ENCODE measurements around the gene EFHC2. TPM values are rescaled to one million over a fixed set of nuclear protein-coding genes. Genes with fewer than 3 reads are reported as not detected.
A peak's percentile ranks its signal among the peaks of the same experiment; 100 is the strongest.

EFHC2 gene
- total and polyA plus RNA-seq, 2 donors (not counting 1 experiment from before 2014, with no cell fraction given), result 1.1 to 2.6 TPM

GRCh38 chrX:44232081-44232480, 111.4 kb downstream of the EFHC2 start:
- no peak overlapping the region for H3K27ac ChIP-seq (ENCODE audit: insufficient read depth, low read length)
- no peak overlapping the region for H3K9ac ChIP-seq (ENCODE audit: insufficient read depth, low read length)
- no peaks in the 10 kb centered on the region for H3K27me3 ChIP-seq (ENCODE audit: control insufficient read depth, insufficient read depth, low read length)
- H3K4me2 ChIP-seq (ENCODE audit: extremely low read depth, insufficient read depth, low read length), result no peak overlapping the region
- no peak overlapping the region for H2AFZ ChIP-seq (ENCODE audit: low read length)
- no peaks in the 10 kb centered on the region for H4K20me1 ChIP-seq (ENCODE audit: control insufficient read depth, extremely low read depth, insufficient read depth, low read length)
- TF ChIP-seq CTCF (conservative IDR thresholded peaks at IDR 0.05 in 1 of 2, IDR thresholded peaks at IDR 0.05 in 1 of 2; ENCODE audit: low read depth in 1 of 2, low read length in 2 of 2), result no peak
- TF ChIP-seq EZH2 (IDR thresholded peaks at IDR 0.05; ENCODE audit: low read length, missing control alignments), result no peak
- no peak overlapping the region for H3K4me3 ChIP-seq (replicated peaks in 1 of 4; ENCODE audit: control extremely low read depth in 1 of 4, insufficient read depth in 1 of 4, low read depth in 3 of 4, low read length in 4 of 4)
- no peak for DNase-seq (ENCODE audit: low read depth in 2 of 2)
- no peaks in the 10 kb centered on the region for H3K9me3 ChIP-seq (ENCODE audit: control insufficient read depth, insufficient read depth, low read depth, low read length)
- no peaks in the 10 kb centered on the region for H3K79me2 ChIP-seq (ENCODE audit: control insufficient read depth, insufficient read depth, low read length)
- H3K4me1 ChIP-seq (ENCODE audit: control insufficient read depth, extremely low read depth, insufficient read depth, low read length), result no peaks in the 10 kb centered on the region
- H3K36me3 ChIP-seq (ENCODE audit: control insufficient read depth, insufficient read depth, low read length), result no peaks in the 10 kb centered on the region

GRCh38 chrX:44228621-44229020, 114.9 kb downstream of the EFHC2 start:
- Histone ChIP-seq H3K79me2 (ENCODE audit: control insufficient read depth, insufficient read depth, low read length) (no peaks in the 10 kb centered on the region), H2AFZ (ENCODE audit: low read length) (no peak overlapping the region), H3K27me3 (ENCODE audit: control insufficient read depth, insufficient read depth, low read length) (no peaks in the 10 kb centered on the region)

GRCh38 chrX:44227991-44228390, 115.5 kb downstream of the EFHC2 start:
- no peaks in the 10 kb centered on the region for H3K79me2 ChIP-seq (ENCODE audit: control insufficient read depth, insufficient read depth, low read length)
- H2AFZ ChIP-seq (ENCODE audit: low read length), result peak overlapping the region; percentile 46
- no peak overlapping the region for H3K4me3 ChIP-seq (replicated peaks in 1 of 4; ENCODE audit: control extremely low read depth in 1 of 4, insufficient read depth in 1 of 4, low read depth in 3 of 4, low read length in 4 of 4)
- no peak overlapping the region for H3K9ac ChIP-seq (ENCODE audit: insufficient read depth, low read length)
- no peaks in the 10 kb centered on the region for H3K9me3 ChIP-seq (ENCODE audit: control insufficient read depth, insufficient read depth, low read depth, low read length)
- TF ChIP-seq EZH2 (IDR thresholded peaks at IDR 0.05; ENCODE audit: low read length, missing control alignments) (no peak), CTCF (conservative IDR thresholded peaks at IDR 0.05 in 1 of 2, IDR thresholded peaks at IDR 0.05 in 1 of 2; ENCODE audit: low read depth in 1 of 2, low read length in 2 of 2) (no peak)
- peak overlapping the region; percentile 51 for H3K4me2 ChIP-seq (ENCODE audit: extremely low read depth, insufficient read depth, low read length)
- no peaks in the 10 kb centered on the region for H3K36me3 ChIP-seq (ENCODE audit: control insufficient read depth, insufficient read depth, low read length)
- H3K27me3 ChIP-seq (ENCODE audit: control insufficient read depth, insufficient read depth, low read length), result no peaks in the 10 kb centered on the region
- no peak overlapping the region for H3K27ac ChIP-seq (ENCODE audit: insufficient read depth, low read length)
- no peak for DNase-seq (ENCODE audit: low read depth in 2 of 2)
- H3K4me1 ChIP-seq (ENCODE audit: control insufficient read depth, extremely low read depth, insufficient read depth, low read length), result no peaks in the 10 kb centered on the region
- H4K20me1 ChIP-seq (ENCODE audit: control insufficient read depth, extremely low read depth, insufficient read depth, low read length), result no peaks in the 10 kb centered on the region

More at GRCh38 chrX:44228621-44229020, 114.9 kb downstream of the EFHC2 start:
- Histone ChIP-seq H3K4me1 (ENCODE audit: control insufficient read depth, extremely low read depth, insufficient read depth, low read length) (no peaks in the 10 kb centered on the region), H3K4me3 (replicated peaks in 1 of 4; ENCODE audit: control extremely low read depth in 1 of 4, insufficient read depth in 1 of 4, low read depth in 3 of 4, low read length in 4 of 4) (no peak overlapping the region), H3K9ac (ENCODE audit: insufficient read depth, low read length) (no peak overlapping the region), H3K27ac (ENCODE audit: insufficient read depth, low read length) (no peak overlapping the region), H4K20me1 (ENCODE audit: control insufficient read depth, extremely low read depth, insufficient read depth, low read length) (no peaks in the 10 kb centered on the region), H3K4me2 (ENCODE audit: extremely low read depth, insufficient read depth, low read length) (no peak overlapping the region), H3K36me3 (ENCODE audit: control insufficient read depth, insufficient read depth, low read length) (no peaks in the 10 kb centered on the region), H3K9me3 (ENCODE audit: control insufficient read depth, insufficient read depth, low read depth, low read length) (no peaks in the 10 kb centered on the region)
- TF ChIP-seq CTCF (conservative IDR thresholded peaks at IDR 0.05 in 1 of 2, IDR thresholded peaks at IDR 0.05 in 1 of 2; ENCODE audit: low read depth in 1 of 2, low read length in 2 of 2) (no peak), EZH2 (IDR thresholded peaks at IDR 0.05; ENCODE audit: low read length, missing control alignments) (no peak)
- no peak for DNase-seq (ENCODE audit: low read depth in 2 of 2)
